ENCODE measurements around the gene E2F1.
A peak's percentile ranks its signal among the peaks of the same experiment; 100 is the strongest.

Gene E2F1

GRCh38 chr20:33685328-33686099 lies 671 bp downstream of the E2F1 start:
- DNase-seq: peak; percentile 11

- DNase-seq: no peak
These were observed 1.5 kb downstream of the E2F1 start for GRCh38 chr20:33684533-33685327.

GRCh38 chr20:33681728-33682353 lies 4.3 kb downstream of the E2F1 start:
- no peak for DNase-seq

- DNase-seq: no peak
These were observed 4.9 kb downstream of the E2F1 start for GRCh38 chr20:33681288-33681687.

GRCh38 chr20:33680686-33681085 lies 5.5 kb downstream of the E2F1 start:
- no peak for DNase-seq

GRCh38 chr20:33679758-33680485 lies 6.3 kb downstream of the E2F1 start:
- DNase-seq: no peak

- no peak for DNase-seq
These were observed 8.0 kb downstream of the E2F1 start for GRCh38 chr20:33677991-33678702.

GRCh38 chr20:33676652-33677645 lies 9.2 kb downstream of the E2F1 start:
- no peak for DNase-seq

GRCh38 chr20:33676121-33676520 lies 10.1 kb downstream of the E2F1 start:
- no peak for DNase-seq

GRCh38 chr20:33675136-33675959 lies 10.8 kb downstream of the E2F1 start:
- DNase-seq: no peak

- peak; percentile 4 for DNase-seq
These were observed 11.7 kb downstream of the E2F1 start, which contains the start of gene NECAB3 for GRCh38 chr20:33674294-33675135. TSS of gene NECAB3 (minus strand) at chr20:33674428. CDS start at chr20:33674352, 76 bp downstream.

- no peak for DNase-seq
These were observed 12.5 kb downstream of the E2F1 start for GRCh38 chr20:33673410-33674293.

- no peak for DNase-seq
These were observed 13.1 kb downstream of the E2F1 start for GRCh38 chr20:33673114-33673409.

GRCh38 chr20:33672426-33673113 lies 13.6 kb downstream of the E2F1 start:
- DNase-seq: no peak

GRCh38 chr20:33671573-33672288 lies 14.5 kb downstream of the E2F1 start:
- DNase-seq: no peak

GRCh38 chr20:33670715-33671499 lies 15.3 kb downstream of the E2F1 start:
- no peak for DNase-seq

All from GF-D8 (cell line).